SK-N-SH (cell line): ENCODE data around the gene CLSTN2. TPM values are rescaled to one million over a fixed set of nuclear protein-coding genes. Genes with fewer than 3 reads are reported as not detected.

Experiments
- CTCF ChIA-PET: fragments of 300-600, 350-600 bp; formaldehyde crosslinking; extraction: SDS; loops from one replicate; lab custom pipeline; 2021; lab: Yijun Ruan, JAX
- POLR2A ChIA-PET: fragments of 350-600 bp; sonication (Branson Sonifier 250); formaldehyde crosslinking; extraction: SDS; loops from one replicate; lab custom pipeline; 2020; ENCODE audit warnings: antibody characterized with exemption, inconsistent platforms; lab: Yijun Ruan, JAX
- DNase-seq: peaks from one replicate; pipeline ENCODE4 v3.0.0; 2012
- H2AFZ ChIP-seq: fragments of 200-600 bp; sonication (generic); 2 replicates; pipeline ENCODE4 v1.8.1; 2016; ENCODE audit warnings: antibody characterized with exemption, mild to moderate bottlenecking, low read depth
- H3F3A ChIP-seq: fragments of 200-600 bp; sonication (generic); replicated peaks from 2 replicates; pipeline ENCODE3; 2016; ENCODE audit warnings: antibody characterized with exemption, mild to moderate bottlenecking; ENCODE audit not compliant: insufficient read depth
- H3K27ac ChIP-seq, 2 experiments: fragments of 200-500 bp in 1 of 2; fragments of 200-600 bp in 1 of 2; sonication (Bioruptor generic) in 1 of 2; sonication (generic), shearing (Covaris generic) in 1 of 2; 2 replicates each; pipeline versions ENCODE4 v1.5.1 to v1.6.1; 2014 to 2016; ENCODE audit warnings: low read depth in 2 of 2, inconsistent platforms in 1 of 2, low read length in 1 of 2, mild to moderate bottlenecking in 1 of 2, mixed read lengths in 1 of 2
- H3K27me3 ChIP-seq: fragments of 200-600 bp; sonication (generic), shearing (Covaris generic); 2 replicates; pipeline ENCODE4 v1.6.1; 2016; ENCODE audit warnings: mixed run types; ENCODE audit not compliant: insufficient read depth
- H3K36me3 ChIP-seq, 2 experiments: fragments of 200-500 bp in 1 of 2; fragments of 200-600 bp in 1 of 2; sonication (Bioruptor generic) in 1 of 2; sonication (generic) in 1 of 2; replicated peaks in 1 of 2; 2 replicates each; pipeline versions ENCODE3 to v1.5.1; 2014 to 2016; ENCODE audit warnings: low read length in 1 of 2, mild to moderate bottlenecking in 1 of 2; ENCODE audit not compliant: insufficient read depth in 2 of 2, control insufficient read depth in 1 of 2
- H3K4me1 ChIP-seq, 2 experiments: fragments of 200-500 bp in 1 of 2; fragments of 200-600 bp in 1 of 2; sonication (Bioruptor generic) in 1 of 2; sonication (generic), shearing (Covaris generic) in 1 of 2; 2 replicates each; pipeline versions ENCODE4 v1.5.1 to v1.6.1; 2014 to 2016; ENCODE audit warnings: low read depth in 1 of 2, low read length in 1 of 2, mixed run types in 1 of 2; ENCODE audit not compliant: insufficient read depth in 2 of 2, control insufficient read depth in 1 of 2
- H3K4me2 ChIP-seq: fragments of 200-600 bp; sonication (generic), shearing (Covaris generic); 2 replicates; pipeline ENCODE4 v1.6.1; 2017; ENCODE audit warnings: mixed run types
- H3K4me3 ChIP-seq, 2 experiments: fragments of 200-500 bp in 1 of 2; fragments of 200-600 bp in 1 of 2; sonication (Bioruptor generic) in 1 of 2; sonication (generic), shearing (Covaris generic) in 1 of 2; 2 replicates each; pipeline versions ENCODE4 v1.5.1 to v1.8.1; 2014 to 2016; ENCODE audit warnings: low read depth in 2 of 2, inconsistent platforms in 1 of 2, low read length in 1 of 2, mild to moderate bottlenecking in 1 of 2, mixed read lengths in 1 of 2, moderate library complexity in 1 of 2
- H3K79me2 ChIP-seq: fragments of 200-600 bp; sonication (generic); 2 replicates; pipeline ENCODE4 v1.8.1; 2017; ENCODE audit warnings: mild to moderate bottlenecking; ENCODE audit not compliant: insufficient read depth
- H3K9ac ChIP-seq: fragments of 200-600 bp; sonication (generic); 2 replicates; pipeline ENCODE4 v1.6.1; 2017; ENCODE audit warnings: mixed run types
- H3K9me2 ChIP-seq: fragments of 200-600 bp; sonication (generic); 2 replicates; pipeline ENCODE4 v1.6.1; 2017; ENCODE audit warnings: mixed run types
- H3K9me3 ChIP-seq: fragments of 200-600 bp; sonication (generic); 2 replicates; pipeline ENCODE4 v1.6.1; 2017; ENCODE audit warnings: mixed run types, mild to moderate bottlenecking, moderate library complexity
- H4K20me1 ChIP-seq: fragments of 200-600 bp; sonication (generic); 2 replicates; pipeline ENCODE4 v1.6.1; 2017; ENCODE audit warnings: mild to moderate bottlenecking, mixed run types; ENCODE audit not compliant: insufficient read depth
- ELF1 ChIP-seq: IDR thresholded peaks from 2 replicates; pipeline ENCODE4 v1.4.0; 2012
- FOXJ3 ChIP-seq: sonication (generic); formaldehyde crosslinking; IDR thresholded peaks from 2 replicates; pipeline ENCODE4 v1.5.1; 2020; ENCODE audit warnings: mild to moderate bottlenecking, missing genetic modification reagents
- GATA2 ChIP-seq: sonication (generic); formaldehyde crosslinking; IDR thresholded peaks from 2 replicates; pipeline ENCODE4 v1.5.0; 2020; ENCODE audit warnings: mild to moderate bottlenecking, missing genetic modification reagents
- JUND ChIP-seq: IDR thresholded peaks from 2 replicates; pipeline ENCODE4 v1.4.0; 2012
- MXI1 ChIP-seq: IDR thresholded peaks from 2 replicates; pipeline ENCODE4 v1.6.1; 2012; ENCODE audit warnings: mild to moderate bottlenecking, low read depth, low read length, improper control_type of control experiment
- POLR2AphosphoS5 ChIP-seq: IDR thresholded peaks from 2 replicates; pipeline ENCODE4 v1.6.1; 2012; ENCODE audit warnings: low read depth, low read length
- REST ChIP-seq: IDR thresholded peaks from 2 replicates; pipeline ENCODE4 v1.6.1; 2012; ENCODE audit warnings: mild to moderate bottlenecking, low read depth, low read length, moderate library complexity
- SMC3 ChIP-seq: IDR thresholded peaks from 2 replicates; pipeline ENCODE4 v1.6.1; 2012; ENCODE audit warnings: low read depth, low read length, improper control_type of control experiment
- TAF1 ChIP-seq: IDR thresholded peaks from 2 replicates; pipeline ENCODE4 v1.6.1; 2012; ENCODE audit warnings: low read depth, mild to moderate bottlenecking, low read length, moderate library complexity, borderline replicate concordance
- TEAD4 ChIP-seq: IDR thresholded peaks from 2 replicates; pipeline ENCODE4 v1.4.0; 2012; ENCODE audit warnings: mild to moderate bottlenecking, borderline replicate concordance; ENCODE audit not compliant: insufficient read depth
- USF2 ChIP-seq: fragments of 150-350 bp; IDR thresholded peaks from 2 replicates; pipeline ENCODE4 v1.6.1; 2017; ENCODE audit warnings: antibody characterized with exemption, low read length, low read depth, borderline replicate concordance
- WGBS: methylation state at CpG from one replicate; pipeline ENCODE4 v1.1.6; 2017; ENCODE audit warnings: low lambda C conversion rate; 5-methylcytosine and 5-hydroxymethylcytosine counted together
- polyA plus RNA-seq, 3 experiments: library from polyadenylated mRNA; depleted of rRNA; stranded (reverse); fragments of >200 nt; gene quantifications; 2 replicates each; pipeline ENCODE4 v1.2.3, GENCODE V29; 2012
- TF ChIP-seq, protein P1 (sequence below): fragments of 200-600 bp; sonication (generic); IDR thresholded peaks from 2 replicates; pipeline ENCODE4 v1.6.1; 2017; ENCODE audit warnings: antibody characterized with exemption, mild to moderate bottlenecking, moderate library complexity
- TF ChIP-seq, protein P2 (sequence below): IDR thresholded peaks from 2 replicates; pipeline ENCODE4 v1.4.0; 2012; ENCODE audit warnings: low read depth, borderline replicate concordance
- TF ChIP-seq, protein P3 (sequence below): IDR thresholded peaks from 2 replicates; pipeline ENCODE4 v1.4.0; 2012; ENCODE audit warnings: low read depth, borderline replicate concordance

CLSTN2 gene
- polyA plus RNA-seq, 1 of the 3 experiments (the other 2 are of a cell fraction): 0.02 TPM

DNA sequence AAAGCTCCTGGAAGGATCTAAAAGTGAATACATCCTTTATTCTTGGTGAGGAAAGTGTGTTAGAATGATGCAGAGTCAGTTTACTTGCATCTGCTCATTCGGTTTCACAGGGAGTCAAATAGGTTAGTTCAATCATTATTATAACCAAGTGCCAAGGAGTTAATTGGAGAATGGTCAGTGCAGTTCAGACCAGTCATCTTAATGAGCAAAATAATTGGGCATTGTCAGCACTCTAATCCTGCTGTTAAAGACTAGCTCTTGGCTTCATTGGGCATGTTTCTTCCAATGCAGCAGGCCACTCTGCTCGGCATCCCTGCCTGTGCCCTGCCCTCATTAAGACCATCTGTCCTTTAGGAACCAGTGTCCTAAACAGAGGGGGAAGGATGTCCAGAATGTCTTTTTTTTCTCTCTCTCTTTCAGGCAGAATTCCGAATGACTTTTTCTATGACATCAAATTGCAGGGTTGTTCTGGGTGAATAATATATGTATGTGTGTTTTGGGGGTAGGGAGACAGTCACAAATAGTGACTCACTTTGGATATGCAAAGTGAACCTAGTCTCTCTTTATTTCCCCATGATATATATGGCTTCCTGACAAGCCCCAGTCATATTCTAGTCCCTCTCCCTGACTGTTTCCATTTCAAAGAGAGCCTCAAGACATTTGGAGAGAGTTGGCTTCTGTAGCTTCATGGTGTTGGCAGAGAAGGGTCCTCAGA, 537.5 kb downstream of the CLSTN2 start (continued):
- TF ChIP-seq REST: no peak
- TF ChIP-seq TEAD4: no peak
- TF ChIP-seq MXI1: no peak
- no peak for TF ChIP-seq TAF1
- TF ChIP-seq, protein P1, sequence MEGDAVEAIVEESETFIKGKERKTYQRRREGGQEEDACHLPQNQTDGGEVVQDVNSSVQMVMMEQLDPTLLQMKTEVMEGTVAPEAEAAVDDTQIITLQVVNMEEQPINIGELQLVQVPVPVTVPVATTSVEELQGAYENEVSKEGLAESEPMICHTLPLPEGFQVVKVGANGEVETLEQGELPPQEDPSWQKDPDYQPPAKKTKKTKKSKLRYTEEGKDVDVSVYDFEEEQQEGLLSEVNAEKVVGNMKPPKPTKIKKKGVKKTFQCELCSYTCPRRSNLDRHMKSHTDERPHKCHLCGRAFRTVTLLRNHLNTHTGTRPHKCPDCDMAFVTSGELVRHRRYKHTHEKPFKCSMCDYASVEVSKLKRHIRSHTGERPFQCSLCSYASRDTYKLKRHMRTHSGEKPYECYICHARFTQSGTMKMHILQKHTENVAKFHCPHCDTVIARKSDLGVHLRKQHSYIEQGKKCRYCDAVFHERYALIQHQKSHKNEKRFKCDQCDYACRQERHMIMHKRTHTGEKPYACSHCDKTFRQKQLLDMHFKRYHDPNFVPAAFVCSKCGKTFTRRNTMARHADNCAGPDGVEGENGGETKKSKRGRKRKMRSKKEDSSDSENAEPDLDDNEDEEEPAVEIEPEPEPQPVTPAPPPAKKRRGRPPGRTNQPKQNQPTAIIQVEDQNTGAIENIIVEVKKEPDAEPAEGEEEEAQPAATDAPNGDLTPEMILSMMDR: no peak
- TF ChIP-seq FOXJ3 (CRISPR knock-in tag): no peak
- TF ChIP-seq ELF1: no peak

GRCh38 chr3:140487566-140487965, 552.6 kb downstream of the CLSTN2 start:
- DNase-seq: no peak
- Histone ChIP-seq H3K9me3 (no peaks in the 10 kb centered on the region), H3K4me2 (no peak overlapping the region), H3K27me3 (no peaks in the 10 kb centered on the region), H2AFZ (no peak overlapping the region), H3K9me2 (no peaks in the 10 kb centered on the region), H3K27ac (no peak overlapping the region), H4K20me1 (no peaks in the 10 kb centered on the region), H3K9ac (no peak overlapping the region), H3F3A (no peaks in the 10 kb centered on the region), H3K79me2 (no peaks in the 10 kb centered on the region), H3K36me3 (no peaks in the 10 kb centered on the region), H3K4me1 (no peaks in the 10 kb centered on the region), H3K4me3 (no peak overlapping the region)
- TF ChIP-seq SMC3 (no peak), TAF1 (no peak), POLR2AphosphoS5 (no peak), ELF1 (no peak), GATA2 (CRISPR knock-in tag) (no peak), FOXJ3 (CRISPR knock-in tag) (no peak), USF2 (no peak), JUND (no peak)
- TF ChIP-seq, protein P2, sequence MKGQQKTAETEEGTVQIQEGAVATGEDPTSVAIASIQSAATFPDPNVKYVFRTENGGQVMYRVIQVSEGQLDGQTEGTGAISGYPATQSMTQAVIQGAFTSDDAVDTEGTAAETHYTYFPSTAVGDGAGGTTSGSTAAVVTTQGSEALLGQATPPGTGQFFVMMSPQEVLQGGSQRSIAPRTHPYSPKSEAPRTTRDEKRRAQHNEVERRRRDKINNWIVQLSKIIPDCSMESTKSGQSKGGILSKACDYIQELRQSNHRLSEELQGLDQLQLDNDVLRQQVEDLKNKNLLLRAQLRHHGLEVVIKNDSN: no peak
- TF ChIP-seq, protein P3, sequence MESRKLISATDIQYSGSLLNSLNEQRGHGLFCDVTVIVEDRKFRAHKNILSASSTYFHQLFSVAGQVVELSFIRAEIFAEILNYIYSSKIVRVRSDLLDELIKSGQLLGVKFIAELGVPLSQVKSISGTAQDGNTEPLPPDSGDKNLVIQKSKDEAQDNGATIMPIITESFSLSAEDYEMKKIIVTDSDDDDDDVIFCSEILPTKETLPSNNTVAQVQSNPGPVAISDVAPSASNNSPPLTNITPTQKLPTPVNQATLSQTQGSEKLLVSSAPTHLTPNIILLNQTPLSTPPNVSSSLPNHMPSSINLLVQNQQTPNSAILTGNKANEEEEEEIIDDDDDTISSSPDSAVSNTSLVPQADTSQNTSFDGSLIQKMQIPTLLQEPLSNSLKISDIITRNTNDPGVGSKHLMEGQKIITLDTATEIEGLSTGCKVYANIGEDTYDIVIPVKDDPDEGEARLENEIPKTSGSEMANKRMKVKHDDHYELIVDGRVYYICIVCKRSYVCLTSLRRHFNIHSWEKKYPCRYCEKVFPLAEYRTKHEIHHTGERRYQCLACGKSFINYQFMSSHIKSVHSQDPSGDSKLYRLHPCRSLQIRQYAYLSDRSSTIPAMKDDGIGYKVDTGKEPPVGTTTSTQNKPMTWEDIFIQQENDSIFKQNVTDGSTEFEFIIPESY: no peak
- WGBS: 0% methylated on average over 1 of the region's 1 CpG
- POLR2A ChIA-PET: no interaction called here
- CTCF ChIA-PET: no interaction called here
